ENCODE measurements around the gene COL25A1.
"Not testable (repeated sequence)": the region's sequence is repeated elsewhere in the genome, so short reads cannot be mapped to it uniquely, and the experiment has no call there.

Gene COL25A1

GRCh38 chr4:108903464-108904221 lies 398.8 kb downstream of the COL25A1 start:
- no peak for DNase-seq (ENCODE audit: low read depth)

GRCh38 chr4:108902769-108903168 lies 399.7 kb downstream of the COL25A1 start:
- no peak for DNase-seq (ENCODE audit: low read depth)

- no peak for DNase-seq (ENCODE audit: low read depth)
These were observed 401.2 kb downstream of the COL25A1 start for GRCh38 chr4:108901291-108901690.

- no peak for DNase-seq (ENCODE audit: low read depth)
These were observed 402.4 kb downstream of the COL25A1 start for GRCh38 chr4:108900018-108900580.

GRCh38 chr4:108893468-108893867 lies 409.0 kb downstream of the COL25A1 start:
- no peak for DNase-seq (ENCODE audit: low read depth)

- DNase-seq (ENCODE audit: low read depth): no peak
These were observed 410.4 kb downstream of the COL25A1 start for GRCh38 chr4:108891896-108892590.

- DNase-seq (ENCODE audit: low read depth): no peak
These were observed 412.0 kb downstream of the COL25A1 start for GRCh38 chr4:108890484-108890881.

- no peak for DNase-seq (ENCODE audit: low read depth)
These were observed 412.6 kb downstream of the COL25A1 start for GRCh38 chr4:108889696-108890483.

- DNase-seq (ENCODE audit: low read depth): no peak
These were observed 413.7 kb downstream of the COL25A1 start for GRCh38 chr4:108888769-108889168.

- no peak for DNase-seq (ENCODE audit: low read depth)
These were observed 415.4 kb downstream of the COL25A1 start for GRCh38 chr4:108887034-108887433.

GRCh38 chr4:108885211-108885610 lies 417.2 kb downstream of the COL25A1 start:
- no peak for DNase-seq (ENCODE audit: low read depth)

GRCh38 chr4:108884596-108884995 lies 417.9 kb downstream of the COL25A1 start:
- no peak for DNase-seq (ENCODE audit: low read depth)

GRCh38 chr4:108881986-108882385 lies 420.5 kb downstream of the COL25A1 start:
- no peak for DNase-seq (ENCODE audit: low read depth)

GRCh38 chr4:108881190-108881589 lies 421.3 kb downstream of the COL25A1 start:
- DNase-seq (ENCODE audit: low read depth): no peak

GRCh38 chr4:108878806-108879205 lies 423.7 kb downstream of the COL25A1 start:
- DNase-seq (ENCODE audit: low read depth): no peak

GRCh38 chr4:108877821-108878220 lies 424.6 kb downstream of the COL25A1 start:
- no peak for DNase-seq (ENCODE audit: low read depth)

GRCh38 chr4:108874806-108875205 lies 427.7 kb downstream of the COL25A1 start:
- no peak for DNase-seq (ENCODE audit: low read depth)

- not testable (repeated sequence) for DNase-seq (ENCODE audit: low read depth)
These were observed 432.5 kb downstream of the COL25A1 start for GRCh38 chr4:108869970-108870369.

GRCh38 chr4:108868606-108869227 lies 433.7 kb downstream of the COL25A1 start:
- DNase-seq (ENCODE audit: low read depth): no peak

- DNase-seq (ENCODE audit: low read depth): no peak
These were observed 435.0 kb downstream of the COL25A1 start for GRCh38 chr4:108867476-108867875.

GRCh38 chr4:108861334-108861733 lies 441.1 kb downstream of the COL25A1 start:
- DNase-seq (ENCODE audit: low read depth): no peak

- no peak for DNase-seq (ENCODE audit: low read depth)
These were observed 447.7 kb downstream of the COL25A1 start for GRCh38 chr4:108854786-108855185.
